ENCODE results near the gene FAM76A.

DNA sequence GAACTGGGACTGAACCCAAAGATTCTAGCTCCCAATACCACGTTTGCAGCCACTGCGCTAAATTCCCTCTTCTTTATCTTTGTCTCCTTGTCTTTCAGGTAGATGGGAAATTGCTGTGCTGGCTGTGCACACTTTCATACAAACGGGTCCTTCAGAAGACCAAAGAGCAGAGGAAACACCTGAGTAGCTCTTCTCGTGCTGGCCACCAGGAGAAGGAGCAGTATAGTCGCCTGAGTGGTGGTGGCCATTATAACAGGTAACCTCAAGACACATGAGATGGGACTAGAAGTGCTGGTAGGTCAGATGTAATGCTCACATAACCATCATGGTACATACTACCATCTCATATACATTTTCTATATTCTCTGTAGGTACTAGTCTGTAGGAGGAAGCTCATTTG is 18.8 kb downstream of the FAM76A start:
- TF ChIP-seq POLR2AphosphoS5 (IDR thresholded peaks at IDR 0.05; ENCODE audit: borderline replicate concordance, low read depth, low read length) (no peak), EZH2 (IDR thresholded peaks at IDR 0.05) (no peak)
